Frontal cortex (tissue), 4 donors: ENCODE data around the gene MMAB. TPM values are rescaled to one million over a fixed set of nuclear protein-coding genes. Genes with fewer than 3 reads are reported as not detected.

ENCODE experiments used
- DNase-seq, 2 donors: peaks; one replicate each; pipeline ENCODE4 v3.0.0; 2012; ENCODE audit warnings: low spot score in 2 of 2
- FAIRE-seq: peaks from 2 replicates; lab custom pipeline; 2012; peaks lifted over from hg19 to GRCh38; lab: Jason Lieb, UNC
- total RNA-seq: library from RNA; depleted of rRNA; stranded (reverse); fragments of >200 nt; gene quantifications from one replicate; pipeline ENCODE4 v1.2.3, GENCODE V29; 2014
- donor health status: control.
- donor health status: control.
- donor health status: control.

The MMAB gene
- total RNA-seq, 1 donor from 2014 or later = 13.9 TPM

- FAIRE-seq = no peak
- DNase-seq = no peak
Measured at GRCh38 chr12:109547286-109547685, 26.0 kb downstream of the MMAB start.

GRCh38 chr12:109545826-109546225, 27.5 kb downstream of the MMAB start:
- no peak for FAIRE-seq

GRCh38 chr12:109544955-109545531, 28.3 kb downstream of the MMAB start:
- DNase-seq (no peak), FAIRE-seq (no peak)

More at GRCh38 chr12:109545826-109546225, 27.5 kb downstream of the MMAB start:
- no peak for DNase-seq

GRCh38 chr12:109542876-109543275, 30.4 kb downstream of the MMAB start:
- no peak for DNase-seq
- FAIRE-seq = no peak

GRCh38 chr12:109542014-109542413, 31.3 kb downstream of the MMAB start:
- FAIRE-seq (no peak), DNase-seq (no peak)

GRCh38 chr12:109541413-109541726, 31.9 kb downstream of the MMAB start:
- FAIRE-seq = no peak
- no peak for DNase-seq

DNA sequence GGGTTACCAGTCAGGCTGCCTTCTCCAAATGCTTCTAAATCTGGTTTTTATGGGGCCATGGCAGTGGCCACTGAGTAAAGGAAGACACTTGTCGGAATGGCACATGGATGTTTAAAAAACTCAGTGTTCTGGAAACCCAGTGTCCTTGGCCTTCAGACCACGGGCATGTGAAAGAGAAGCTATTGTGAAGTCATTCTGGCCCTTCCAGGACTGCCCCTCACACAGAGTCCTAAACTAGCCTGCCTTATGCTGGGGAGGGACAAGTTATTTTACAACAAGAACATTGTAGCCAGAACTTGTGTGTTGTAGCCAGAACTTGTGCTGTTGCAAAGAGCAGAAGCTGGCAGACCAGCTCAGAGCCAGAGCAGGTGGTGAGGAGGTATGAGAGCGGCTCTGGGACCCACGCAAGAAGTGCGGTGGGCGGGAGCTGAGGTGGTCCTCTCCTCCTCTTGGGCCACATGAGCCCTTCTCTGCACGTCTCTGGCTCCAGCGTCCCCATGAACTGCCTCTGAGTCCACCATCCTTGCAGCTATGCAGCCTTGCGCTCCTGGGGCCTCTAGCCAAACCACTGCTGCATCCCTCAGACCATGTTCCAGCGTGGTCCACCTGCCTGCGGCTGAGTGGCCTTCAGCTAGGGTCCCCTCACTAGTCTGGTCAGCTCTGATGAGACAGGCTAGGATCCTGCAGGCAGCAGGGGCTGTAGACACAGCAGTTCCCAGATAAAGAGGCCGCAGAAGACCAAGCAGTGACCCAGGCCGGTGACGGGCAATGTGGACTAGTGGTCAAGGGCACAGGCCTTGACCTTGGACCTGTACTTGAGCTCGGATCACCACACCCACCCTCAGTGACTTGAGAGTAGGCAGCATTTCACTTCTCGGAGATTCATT, 32.5 kb downstream of the MMAB start:
- DNase-seq (no peak), FAIRE-seq (no peak)

- no peak for DNase-seq
- FAIRE-seq = no peak
Measured at GRCh38 chr12:109539508-109539907, 33.8 kb downstream of the MMAB start.

- FAIRE-seq = no peak
- no peak for DNase-seq
Measured at GRCh38 chr12:109538191-109538863, 35.0 kb downstream of the MMAB start.

DNA sequence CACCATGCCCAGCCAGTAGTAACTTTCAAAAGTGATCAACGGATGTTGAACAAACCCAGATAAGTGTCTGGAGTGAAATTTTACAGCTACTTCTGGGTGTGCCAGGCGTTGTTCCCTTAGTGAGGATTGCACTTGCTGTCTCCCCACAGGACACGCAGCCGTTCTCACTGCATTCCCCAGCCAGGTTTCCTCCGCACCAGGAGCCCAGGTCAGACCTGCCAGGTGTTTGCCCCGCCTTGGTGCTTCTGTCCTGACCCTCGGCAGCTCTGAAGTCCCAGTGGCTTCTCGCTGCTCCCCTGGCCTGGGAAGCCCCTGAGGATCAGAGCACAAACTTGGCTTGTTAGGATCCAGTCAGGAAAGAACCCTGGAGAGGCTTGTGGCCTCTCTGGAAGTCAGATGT, 36.2 kb downstream of the MMAB start:
- no peak for DNase-seq
- FAIRE-seq = no peak

GRCh38 chr12:109535863-109536250, 37.4 kb downstream of the MMAB start:
- DNase-seq = no peak
- no peak for FAIRE-seq

- FAIRE-seq = no peak
- DNase-seq = no peak
Measured at GRCh38 chr12:109535231-109535862, 38.0 kb downstream of the MMAB start.

GRCh38 chr12:109534456-109534855, 38.8 kb downstream of the MMAB start:
- no peak for DNase-seq
- no peak for FAIRE-seq

GRCh38 chr12:109533487-109533740, 39.9 kb downstream of the MMAB start:
- no peak for FAIRE-seq
- DNase-seq = no peak

DNA sequence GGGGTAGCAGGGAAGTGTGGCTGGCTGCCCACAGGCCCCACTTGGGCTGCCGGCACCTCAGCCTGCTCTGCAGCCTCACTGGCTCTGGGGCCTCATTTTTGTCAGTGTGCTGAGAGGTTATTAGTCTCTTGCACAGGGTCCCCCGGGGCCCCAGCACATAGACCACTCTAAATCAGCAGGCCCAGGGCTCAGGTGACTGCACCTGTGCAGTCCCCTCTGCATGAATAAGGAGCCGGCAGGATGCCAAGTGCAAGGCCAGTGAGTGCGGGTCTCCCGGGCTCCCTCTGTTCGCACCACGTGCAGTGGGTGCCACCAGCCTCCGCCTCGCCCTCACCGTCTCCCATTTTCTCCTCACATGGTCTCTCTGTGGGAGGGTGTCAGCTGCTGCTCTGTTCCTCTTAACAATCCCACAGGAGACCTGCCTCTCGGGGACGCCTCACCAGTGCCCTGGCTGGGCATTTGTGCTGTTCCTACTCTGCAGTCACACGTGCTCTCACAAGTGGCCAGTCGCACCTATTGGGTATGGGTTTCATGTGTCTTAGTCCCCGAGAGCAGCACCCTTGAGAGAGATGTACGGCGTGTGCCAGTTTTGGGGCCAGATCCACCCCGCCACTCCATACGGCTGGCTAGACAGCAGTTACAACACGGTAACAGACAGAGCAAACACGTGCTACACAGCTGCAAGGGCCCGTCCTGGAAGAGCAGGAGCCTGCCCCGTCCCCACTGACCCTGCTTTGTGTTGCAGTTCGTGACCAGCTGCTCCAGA, 40.4 kb downstream of the MMAB start:
- DNase-seq = no peak
- no peak for FAIRE-seq

- DNase-seq (no peak), FAIRE-seq (no peak)
Measured at GRCh38 chr12:109531411-109531810, 41.9 kb downstream of the MMAB start.

DNA sequence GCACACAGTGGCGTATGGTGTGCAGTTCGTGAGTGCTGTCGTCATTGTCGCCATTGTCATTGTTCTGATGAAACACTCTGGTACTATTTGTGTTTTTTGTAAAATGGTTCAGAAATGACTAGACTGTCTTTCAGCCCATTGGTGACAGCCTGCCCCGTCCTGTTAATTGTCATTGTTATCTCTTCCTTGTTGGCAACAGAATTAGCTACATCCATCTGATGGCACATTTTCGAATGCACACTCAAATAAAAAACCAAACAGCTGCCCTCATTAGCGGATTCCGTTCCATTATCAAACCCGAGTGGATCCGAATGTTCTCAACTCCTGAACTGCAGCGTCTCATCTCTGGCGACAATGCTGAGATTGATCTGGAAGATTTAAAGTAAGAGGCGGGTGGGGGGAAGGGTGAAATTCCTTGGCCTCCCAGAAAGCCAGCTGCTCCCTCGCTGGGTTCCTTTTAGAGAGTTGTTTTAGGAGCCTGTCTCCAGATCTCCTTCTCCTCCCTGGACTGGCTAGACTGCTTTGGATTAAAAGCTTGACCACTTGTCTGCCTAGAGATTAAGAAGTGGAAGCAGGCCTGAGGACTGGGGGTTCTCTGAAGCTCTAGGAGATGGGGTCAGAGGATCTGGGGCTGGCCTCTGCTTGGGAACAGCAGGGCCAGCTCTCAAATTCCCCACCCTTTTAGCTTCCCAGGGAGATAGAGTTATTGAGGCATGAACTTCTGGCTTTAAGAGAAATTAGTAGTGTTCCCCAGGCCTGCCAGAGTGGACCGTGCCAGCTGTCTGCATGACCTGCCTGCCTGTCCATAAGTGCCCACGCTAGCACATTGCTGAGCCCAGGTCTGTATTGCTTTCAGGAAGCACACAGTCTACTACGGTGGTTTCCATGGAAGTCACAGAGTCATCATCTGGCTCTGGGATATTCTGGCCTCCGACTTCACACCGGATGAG, 43.3 kb downstream of the MMAB start:
- FAIRE-seq = no peak
- no peak for DNase-seq

DNA sequence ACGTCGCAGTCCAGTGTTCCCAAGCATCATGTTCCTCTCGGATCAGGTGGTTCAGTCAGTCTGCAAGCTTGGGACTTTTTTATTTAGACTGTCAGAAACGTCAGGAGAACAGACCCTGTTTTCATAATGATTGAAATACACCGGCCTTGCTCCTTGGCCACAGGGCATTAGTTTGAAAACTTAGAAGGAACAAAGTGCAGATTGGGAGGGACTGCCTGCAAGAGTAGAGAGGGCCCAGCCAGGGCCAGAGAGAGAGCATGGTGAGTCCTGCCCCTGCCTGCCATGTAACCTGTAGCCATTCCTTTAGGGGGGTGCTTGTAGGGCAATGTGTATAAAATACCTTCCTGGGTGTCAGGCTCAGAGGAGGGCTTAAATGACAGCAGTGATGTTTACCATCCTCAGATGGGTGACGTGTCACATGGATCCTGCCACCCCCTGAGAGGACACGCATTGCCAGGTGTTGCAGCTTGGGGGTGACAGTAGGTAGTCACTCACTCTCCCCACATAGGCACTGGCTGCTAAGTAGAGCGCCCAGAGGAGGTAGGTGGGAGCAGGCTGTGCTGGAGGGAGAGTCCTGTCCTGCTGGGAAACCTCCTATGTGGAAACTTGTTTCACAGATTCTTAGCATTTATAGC, 45.7 kb downstream of the MMAB start:
- DNase-seq (no peak), FAIRE-seq (no peak)

DNA sequence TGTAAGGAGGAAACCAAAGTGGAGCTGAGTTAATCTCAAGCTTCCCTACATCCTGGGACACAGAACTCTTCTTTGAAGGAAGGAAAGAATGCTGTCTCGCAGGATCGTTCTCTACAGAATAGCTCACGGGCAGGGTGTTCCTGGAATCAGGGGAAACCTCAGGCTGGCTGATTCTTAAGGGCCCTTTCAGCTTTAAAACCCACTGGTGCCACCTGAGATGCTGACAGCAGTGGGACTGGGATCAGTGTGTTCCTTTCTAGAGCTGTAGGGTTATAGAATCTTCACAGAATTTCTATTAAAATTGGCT, 48.1 kb downstream of the MMAB start:
- no peak for DNase-seq
- no peak for FAIRE-seq
